GM12873 (cell line): Measurements from ENCODE around the gene SLC25A45.
A peak's percentile ranks its signal among the peaks of the same experiment; 100 is the strongest.

ENCODE experiments used
- TF ChIP-seq, protein P1 (sequence below): IDR thresholded peaks from 2 replicates; pipeline ENCODE4 v1.5.1; 2012; ENCODE audit warnings: low read depth, mild to moderate bottlenecking, moderate library complexity, low read length, control low read depth; ENCODE audit not compliant: insufficient read depth; ENCODE audit errors: missing control alignments

Gene SLC25A45, protein sequence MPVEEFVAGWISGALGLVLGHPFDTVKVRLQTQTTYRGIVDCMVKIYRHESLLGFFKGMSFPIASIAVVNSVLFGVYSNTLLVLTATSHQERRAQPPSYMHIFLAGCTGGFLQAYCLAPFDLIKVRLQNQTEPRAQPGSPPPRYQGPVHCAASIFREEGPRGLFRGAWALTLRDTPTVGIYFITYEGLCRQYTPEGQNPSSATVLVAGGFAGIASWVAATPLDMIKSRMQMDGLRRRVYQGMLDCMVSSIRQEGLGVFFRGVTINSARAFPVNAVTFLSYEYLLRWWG

DNA sequence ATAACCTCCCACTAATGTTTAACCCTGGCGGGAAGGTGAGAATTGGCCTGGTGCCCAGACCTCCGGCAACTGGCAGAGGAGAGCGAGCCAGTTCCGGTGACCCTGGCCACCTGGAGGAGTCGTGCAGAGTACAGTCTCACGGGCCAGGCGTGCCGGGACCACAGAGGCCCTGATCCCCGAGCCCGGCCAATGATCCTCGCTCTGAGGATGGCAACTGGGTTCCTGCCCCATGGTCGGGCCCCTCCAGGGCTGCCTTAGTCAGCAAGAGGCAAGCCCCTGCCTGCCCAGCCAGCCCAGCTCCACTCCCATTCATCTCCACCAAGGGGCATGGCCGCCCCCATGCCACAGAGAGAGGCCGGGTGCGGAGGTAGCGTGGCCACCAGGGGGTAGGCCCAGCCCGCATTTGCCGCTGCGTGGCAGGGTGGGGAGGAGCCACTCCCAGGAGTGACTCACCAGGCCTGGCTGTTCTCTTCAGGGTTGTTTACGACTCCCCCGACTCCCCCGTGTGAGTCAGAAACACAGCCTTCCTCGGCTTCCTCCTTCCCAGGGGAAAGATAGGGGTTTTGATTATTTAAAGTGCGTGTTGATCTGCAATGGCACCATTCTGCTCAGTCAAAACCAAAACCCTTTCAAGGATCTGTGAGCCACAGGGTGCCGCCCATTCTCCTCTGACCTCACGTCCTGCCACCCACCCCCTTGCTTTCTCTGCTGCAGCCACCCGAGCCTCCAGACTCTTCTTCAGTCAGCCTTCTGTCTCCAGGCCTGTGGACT, at the start of gene SLC25A45:
Gene SLC25A45 (minus strand): TSS at position 614 of the 771 bp plus-strand sequence. CDS start 695 bp downstream, outside the sequence.
- TF ChIP-seq, protein P1, sequence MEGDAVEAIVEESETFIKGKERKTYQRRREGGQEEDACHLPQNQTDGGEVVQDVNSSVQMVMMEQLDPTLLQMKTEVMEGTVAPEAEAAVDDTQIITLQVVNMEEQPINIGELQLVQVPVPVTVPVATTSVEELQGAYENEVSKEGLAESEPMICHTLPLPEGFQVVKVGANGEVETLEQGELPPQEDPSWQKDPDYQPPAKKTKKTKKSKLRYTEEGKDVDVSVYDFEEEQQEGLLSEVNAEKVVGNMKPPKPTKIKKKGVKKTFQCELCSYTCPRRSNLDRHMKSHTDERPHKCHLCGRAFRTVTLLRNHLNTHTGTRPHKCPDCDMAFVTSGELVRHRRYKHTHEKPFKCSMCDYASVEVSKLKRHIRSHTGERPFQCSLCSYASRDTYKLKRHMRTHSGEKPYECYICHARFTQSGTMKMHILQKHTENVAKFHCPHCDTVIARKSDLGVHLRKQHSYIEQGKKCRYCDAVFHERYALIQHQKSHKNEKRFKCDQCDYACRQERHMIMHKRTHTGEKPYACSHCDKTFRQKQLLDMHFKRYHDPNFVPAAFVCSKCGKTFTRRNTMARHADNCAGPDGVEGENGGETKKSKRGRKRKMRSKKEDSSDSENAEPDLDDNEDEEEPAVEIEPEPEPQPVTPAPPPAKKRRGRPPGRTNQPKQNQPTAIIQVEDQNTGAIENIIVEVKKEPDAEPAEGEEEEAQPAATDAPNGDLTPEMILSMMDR = peak; percentile 76

DNA sequence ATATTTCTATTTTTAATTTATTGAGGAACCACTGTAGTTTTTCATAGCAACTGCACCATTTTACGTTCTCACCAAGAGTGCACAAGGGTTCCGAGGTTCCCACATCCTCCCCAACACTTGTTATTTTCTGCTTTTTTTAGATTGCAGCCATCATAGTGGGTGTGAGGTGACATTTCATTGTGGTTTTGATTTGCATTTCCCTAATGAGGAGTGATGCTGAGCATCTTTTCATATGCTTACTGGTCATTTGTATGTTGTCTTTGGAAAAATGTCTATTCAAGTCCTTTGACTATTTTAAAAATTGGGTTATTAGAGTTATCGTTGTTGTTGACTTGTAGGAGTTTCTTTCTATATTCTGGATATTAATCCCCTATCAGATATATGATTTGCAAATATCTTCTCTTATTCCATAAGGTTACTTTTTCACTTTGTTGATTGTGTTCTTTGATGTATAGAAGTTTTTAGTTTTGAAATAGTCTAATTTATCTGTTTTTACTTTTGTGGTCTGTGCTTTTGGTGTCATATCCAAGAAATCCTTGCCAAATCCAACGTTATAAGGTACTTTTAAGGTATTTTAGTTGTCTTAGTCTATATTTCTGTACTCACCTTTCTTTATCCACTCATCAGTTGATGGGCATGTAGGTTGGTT, 49.1 kb upstream of the SLC25A45 start:
- TF ChIP-seq, protein P1 = no peak

DNA sequence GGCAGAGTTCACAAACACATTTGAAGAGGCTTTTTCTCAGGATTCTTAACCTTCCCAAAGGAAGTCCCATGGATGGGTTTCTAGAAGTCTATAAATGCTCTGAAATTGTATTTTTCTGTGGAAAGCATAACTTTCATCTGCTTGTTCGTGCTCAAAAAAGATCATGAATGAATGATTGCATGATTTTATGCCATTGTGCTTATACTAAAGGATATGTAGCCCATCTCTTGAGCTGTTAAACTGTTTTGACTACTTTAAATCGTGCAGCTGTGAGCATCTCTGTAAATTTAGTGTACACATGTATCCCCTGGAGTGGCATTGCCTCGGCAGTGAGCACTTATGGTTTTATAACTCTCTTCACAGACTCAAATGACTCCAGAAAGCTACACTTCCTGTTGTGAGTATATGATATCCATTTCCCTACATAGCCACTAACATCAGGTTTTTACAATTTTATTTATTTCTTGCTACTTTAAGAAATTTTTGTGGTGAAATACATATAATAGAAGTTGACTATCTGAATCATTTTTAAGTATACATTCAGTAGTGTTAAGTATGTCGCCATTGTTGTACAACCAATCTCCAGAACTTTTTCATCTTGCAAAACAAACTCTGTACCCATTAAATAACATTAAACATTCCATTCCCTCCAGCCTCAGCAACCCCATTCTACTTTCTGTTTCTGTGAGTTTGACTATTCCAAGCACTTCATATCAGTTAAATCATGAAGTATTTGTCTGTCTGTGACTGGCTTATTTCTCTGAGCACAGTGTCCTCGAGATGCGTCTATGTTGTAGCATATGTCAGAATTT, 48.2 kb upstream of the SLC25A45 start:
- TF ChIP-seq, protein P1 = no peak

DNA sequence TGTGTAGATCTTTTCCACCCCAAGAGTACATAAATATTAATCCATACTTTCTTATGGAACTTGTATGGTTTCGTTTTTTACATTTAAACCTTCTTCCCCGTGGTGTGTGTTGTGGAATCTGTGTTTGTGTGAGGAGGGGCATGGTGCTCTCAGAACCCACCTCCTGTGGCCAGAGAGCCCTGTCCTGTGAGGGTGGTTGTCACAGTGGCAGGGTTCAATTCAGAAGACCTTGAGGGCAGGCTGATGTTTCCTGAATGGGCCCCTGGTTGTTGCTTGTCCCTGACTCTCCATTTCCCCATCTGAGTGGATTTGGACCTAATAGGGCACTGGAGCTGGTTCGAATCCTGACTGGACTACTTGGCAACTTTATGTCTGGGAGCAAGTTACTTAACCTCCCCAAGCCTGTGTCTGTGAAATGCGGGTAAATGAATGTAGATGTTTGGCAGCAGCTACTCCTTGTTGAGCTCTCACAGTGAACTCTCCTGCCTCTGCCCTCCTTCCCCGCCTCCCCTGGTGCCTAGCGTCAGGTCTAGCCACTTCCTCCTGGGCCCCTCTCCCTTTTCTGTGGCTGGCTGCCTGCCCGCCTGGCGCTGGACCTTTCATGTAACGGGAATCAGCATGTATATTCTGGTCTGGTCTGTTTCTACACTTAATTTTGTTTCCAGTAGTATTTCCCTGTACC, 47.4 kb upstream of the SLC25A45 start:
- TF ChIP-seq, protein P1 = no peak

DNA sequence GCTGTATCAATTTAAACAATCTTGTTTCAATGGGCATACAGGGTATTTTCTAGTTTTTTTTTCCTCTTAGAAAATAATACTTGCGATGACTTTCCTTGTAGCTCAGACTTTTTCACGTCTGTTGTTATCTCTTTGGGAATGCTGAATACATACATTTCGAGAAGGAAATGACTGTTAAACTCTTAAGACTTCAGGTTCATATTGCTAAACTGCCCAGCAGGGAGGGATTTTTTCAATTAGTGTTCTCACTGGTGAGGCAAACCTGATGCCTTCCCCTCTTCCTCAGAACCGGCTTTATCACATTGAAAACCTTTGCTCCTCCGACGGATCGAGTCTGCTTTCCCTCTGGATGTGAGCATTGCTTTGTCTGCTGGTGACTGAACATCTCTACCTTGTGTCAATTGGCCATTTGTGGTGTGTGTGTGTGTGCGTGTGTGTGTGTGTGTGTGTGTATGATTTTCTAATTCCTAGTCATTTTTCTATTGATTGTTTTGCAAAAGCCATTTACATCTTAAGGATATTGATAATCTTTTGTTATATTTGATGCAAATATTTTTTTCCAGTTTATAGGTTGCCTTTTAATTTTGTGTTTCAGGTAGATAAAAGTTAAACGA, 46.7 kb upstream of the SLC25A45 start:
- TF ChIP-seq, protein P1 = no peak

DNA sequence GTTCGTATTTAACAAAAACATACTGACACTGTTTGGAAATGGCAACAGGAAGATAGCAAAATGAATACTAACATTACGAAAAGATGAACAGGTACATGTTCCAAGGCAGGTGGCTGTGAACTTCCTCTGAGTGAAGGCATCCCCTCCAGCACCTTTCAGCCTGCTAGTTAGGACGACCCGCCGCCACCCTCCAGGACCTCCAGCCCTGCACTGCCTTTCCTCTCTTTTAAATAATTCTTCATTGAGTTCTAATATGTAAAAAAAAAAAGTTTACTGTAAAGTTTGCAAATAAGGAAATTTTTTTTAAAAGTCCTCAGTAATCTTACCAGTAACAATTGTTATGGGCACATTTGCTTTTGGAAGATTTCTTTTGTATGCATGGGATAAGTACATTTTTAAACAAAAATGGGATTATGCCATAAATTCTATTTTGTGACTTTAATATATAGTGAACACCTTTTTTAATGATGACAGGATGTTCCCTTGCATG, 46.2 kb upstream of the SLC25A45 start:
- TF ChIP-seq, protein P1 = no peak
